ENCODE data around the gene TMEM60. TPM values are rescaled to one million over a fixed set of nuclear protein-coding genes. Genes with fewer than 3 reads are reported as not detected.

Gene TMEM60
- total and polyA plus RNA-seq, 2 of the 8 experiments (the other 6 are each of a cell fraction or from before 2014, with no cell fraction given) = 22.1 to 29.2 TPM

DNA sequence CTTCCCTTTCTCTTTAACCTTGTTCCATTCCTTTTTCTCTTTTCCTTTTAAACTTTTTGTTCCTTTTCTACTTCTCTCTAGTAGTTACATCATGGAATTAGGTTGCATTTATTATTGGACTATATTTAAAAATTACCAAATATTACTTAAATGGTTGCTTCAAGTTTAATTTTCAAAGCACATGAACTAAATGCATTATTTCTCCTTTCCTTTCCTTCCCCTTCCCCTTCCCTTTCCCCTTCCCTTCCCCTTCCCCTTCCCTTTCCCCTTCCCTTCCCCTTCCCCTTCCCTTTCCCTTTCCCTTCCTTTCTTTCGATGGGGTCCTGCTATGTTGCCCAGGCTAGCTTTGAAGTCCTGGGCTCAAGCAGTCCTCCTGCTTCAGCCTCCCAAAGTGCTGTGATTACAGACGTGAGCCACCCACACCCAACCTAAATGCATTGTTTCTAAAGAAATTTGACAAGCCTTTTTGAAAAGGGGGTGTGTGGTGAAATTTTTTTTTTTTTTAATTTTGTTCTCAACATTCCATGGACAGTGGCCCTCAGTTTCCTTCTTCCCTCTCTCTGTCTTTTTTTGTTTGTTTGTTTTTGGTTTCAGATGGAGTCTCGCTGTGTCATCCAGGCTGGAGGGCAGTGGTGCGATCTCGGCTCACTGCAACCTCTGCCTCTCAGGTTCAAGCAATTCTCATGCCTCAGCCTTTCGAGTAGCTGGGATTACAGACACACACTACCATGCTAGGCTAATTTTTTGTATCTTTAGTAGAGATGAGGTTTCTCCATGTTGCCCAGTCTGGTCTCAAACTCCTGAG lies 31.2 kb downstream of the TMEM60 start (continued):
- TF ChIP-seq ATF3 (IDR thresholded peaks at IDR 0.05; ENCODE audit: insufficient read depth, low read depth, low read length) = no peak
- TF ChIP-seq GABPA (IDR thresholded peaks at IDR 0.05; ENCODE audit: borderline replicate concordance, insufficient read depth, low read length) = no peak
- TF ChIP-seq RBBP5 (IDR thresholded peaks at IDR 0.05; ENCODE audit: borderline replicate concordance, low read depth, low read length) = no peak
